Measurements from ENCODE around the gene GAD2.

GAD2 gene

DNA sequence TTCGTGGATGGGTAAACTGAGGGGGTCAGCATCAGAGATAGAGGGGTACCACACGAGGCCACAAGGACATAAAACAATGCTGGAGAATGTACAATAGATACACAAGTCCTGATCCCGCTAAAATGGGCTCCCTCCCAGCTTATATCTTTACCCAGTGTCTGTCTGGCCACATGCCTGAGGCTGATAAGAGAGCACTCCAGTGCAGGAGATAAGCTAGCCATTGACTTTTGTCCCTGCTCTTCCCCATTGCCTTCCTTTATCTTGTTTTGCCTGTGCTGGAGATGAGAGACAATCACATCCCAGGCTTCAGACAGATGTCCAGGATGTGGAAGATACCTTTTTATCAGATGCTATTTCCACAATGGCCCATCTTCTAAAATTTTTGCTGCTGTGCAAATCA, 6.0 kb downstream of the GAD2 start:
- DNase-seq (ENCODE audit: low read depth) = no peak

DNA sequence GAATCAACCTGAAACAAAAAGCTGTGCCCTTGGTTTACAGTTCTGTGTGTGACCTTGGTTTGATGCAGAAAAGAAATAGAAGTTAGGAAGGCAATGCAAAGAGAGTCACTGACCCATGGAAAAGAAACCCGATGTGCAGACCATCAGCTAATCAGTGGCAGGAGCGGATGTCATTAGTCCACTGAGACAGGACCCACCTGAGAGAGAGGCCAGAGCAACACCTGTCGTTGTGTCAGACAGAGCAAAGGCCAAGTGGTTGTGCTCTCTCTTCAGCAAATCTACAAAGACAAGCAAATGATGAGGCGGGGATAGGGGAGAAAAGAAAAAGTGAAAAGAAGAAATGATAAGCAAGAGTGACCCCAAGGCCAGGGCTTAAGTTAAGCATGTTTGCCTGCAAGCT, 8.7 kb downstream of the GAD2 start:
- no peak for DNase-seq (ENCODE audit: low read depth)

DNA sequence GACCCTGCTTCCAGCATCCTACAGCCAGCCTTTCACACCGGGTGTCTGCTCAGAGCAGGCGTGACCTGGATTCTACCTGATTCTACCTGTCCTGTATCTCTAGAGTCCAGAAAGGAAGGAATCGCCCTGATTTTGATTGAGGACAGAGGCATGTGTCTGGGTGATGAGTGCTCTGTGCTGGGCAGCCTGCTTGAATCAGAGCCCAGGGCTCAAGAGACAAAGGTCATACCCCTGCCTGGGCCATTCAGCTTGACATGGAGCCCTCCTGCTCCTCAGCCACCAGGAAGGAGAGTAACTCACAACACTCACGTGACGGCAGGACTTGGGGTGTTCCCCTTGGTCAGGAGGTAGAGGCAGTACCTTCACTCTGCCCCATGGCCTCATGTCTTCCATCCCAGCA, 11.2 kb downstream of the GAD2 start:
- no peak for DNase-seq (ENCODE audit: low read depth)

DNA sequence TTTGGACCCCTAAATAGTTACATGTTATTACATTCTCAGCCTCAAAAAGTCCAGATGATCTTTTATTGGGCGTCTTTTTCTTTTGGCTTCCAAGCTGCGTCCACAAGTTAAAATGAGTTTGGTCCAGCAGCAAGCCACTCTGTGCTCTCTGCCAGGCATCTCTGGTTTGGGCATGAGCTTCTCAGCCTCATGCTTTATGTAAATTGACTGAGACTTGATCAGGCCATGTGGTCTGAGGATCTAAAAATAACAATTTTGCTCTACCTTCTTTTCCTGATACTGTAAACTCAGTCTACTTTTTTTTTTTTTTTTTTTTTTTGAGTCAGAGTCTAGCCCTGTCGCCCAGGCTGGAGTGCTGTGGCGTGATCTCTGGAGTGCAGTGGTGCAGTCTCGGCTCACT, 15.6 kb downstream of the GAD2 start:
- DNase-seq (ENCODE audit: low read depth) = no peak

DNA sequence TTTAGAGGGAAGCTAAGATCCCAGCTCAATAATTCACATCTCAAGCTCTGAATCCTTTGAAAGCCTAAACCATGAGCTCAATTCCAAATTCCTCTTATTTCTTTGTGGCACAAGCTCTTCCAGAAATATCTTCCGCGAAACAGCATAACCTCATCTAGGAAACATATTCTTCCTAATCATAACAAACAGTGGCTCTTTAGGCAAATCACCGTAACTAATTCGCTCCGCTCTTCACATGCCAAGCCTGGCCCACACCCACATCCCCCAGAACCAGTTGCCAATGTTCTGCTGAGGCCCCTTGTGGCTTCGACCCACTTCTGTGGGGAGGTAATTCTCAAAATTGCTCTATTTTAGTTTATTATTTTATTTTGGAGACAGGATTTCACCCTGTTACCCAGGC, 19.2 kb downstream of the GAD2 start:
- no peak for DNase-seq (ENCODE audit: low read depth)

DNA sequence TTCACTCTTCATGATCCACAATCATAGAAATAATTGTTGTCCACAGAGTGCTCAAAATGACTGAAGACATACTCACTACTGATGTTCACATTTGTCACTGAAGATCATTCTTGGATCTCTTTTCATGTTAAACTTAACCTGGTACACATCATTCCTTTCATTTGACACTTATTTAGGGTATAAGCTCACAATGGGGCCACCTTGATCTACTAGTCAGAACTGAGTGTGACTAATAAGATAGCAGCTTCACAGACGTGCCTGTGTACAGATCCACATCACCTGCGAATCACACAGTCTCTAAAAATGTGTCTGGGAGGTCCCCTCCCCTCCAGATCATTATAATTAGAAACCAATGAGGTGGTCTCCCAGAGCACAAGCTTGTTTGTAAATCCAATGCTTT, 21.8 kb downstream of the GAD2 start:
- no peak for DNase-seq (ENCODE audit: low read depth)

DNA sequence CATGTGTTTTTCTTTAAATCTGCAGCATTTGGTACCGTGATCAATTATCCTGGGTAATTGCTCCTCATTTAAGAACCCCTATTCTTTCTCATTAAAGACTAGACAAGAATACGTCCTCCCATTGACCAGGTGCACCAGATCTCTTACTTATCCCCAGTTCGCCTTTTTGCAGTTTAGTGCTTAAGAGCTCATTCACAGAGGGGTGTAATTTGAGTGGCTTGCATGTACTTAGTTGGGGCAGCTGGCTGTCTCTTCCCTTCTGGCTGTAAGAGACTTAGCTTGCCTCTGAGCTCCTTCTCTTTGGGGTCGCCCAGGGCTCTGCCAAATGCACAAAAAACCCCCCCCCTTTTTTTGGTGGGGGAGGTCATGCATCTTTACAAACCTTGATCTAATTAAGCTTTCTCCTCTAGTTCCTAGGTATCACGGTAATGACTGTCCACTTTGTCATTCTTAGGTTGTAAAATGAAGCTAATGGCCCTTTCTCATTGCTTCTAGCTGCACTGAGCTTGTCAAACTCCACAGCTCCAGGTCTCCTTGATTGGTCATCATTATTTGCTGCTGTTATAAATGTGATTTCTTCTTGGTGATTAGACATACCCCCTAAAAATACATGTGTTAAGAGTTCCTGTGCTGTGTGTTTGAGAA, 26.3 kb downstream of the GAD2 start:
- no peak for DNase-seq (ENCODE audit: low read depth)

DNA sequence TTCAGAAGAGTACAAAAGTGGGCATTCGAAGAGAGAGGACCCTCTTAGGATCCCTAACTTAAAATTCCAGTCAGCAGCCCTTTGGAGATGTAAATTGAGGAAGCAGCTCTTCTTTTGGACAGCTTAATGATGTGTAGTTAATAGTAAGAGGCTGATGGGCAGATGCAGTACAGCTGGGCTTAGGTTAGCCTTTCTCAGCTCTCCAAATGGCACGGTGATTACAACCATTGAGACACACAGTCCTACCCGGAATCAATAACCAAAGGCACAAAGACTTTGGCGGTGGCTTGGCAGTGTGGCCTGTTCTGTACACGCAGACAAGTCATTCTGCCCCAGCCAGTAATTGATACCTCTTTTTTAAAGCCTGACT, 26.8 kb downstream of the GAD2 start:
- DNase-seq (ENCODE audit: low read depth) = no peak

DNA sequence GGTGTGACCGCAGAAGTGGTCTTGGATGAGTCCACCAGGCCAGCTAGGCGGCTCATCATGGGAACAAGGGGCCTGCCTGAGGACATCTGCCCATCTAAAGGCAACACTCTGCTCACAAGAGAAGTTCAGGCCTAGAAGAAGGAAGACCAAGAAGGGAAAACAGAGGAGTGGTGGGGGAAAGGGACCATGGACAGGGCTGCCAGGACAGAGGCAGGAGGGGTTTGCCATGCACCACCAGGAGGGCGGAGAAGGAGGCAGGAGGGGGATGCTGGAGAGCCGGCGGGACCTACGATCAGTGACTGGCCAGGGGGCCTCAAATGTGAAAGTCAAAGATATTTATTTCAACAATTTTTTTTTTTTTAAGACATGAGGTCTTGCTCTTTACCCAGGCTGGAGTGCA, 33.1 kb downstream of the GAD2 start:
- DNase-seq (ENCODE audit: low read depth) = no peak

DNA sequence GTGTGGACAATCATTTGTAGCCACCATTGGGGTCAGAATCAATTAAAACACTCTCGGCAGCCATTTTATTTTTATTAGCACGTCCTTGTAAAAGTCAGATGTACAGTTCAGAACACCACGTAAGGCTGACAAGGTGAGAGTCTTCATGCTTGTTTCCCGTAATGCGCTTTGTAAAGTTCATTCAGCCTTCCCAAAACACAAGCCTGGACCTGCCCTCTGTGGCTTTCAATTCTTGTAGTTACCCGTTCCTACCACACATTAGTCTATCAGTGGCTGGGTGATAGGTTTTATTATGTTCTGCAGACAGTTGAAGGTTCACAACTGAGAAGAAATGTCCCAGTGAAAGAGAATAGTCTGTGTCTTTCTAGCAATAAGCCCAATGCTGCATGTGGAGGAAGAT, 35.4 kb downstream of the GAD2 start:
- no peak for DNase-seq (ENCODE audit: low read depth)

DNA sequence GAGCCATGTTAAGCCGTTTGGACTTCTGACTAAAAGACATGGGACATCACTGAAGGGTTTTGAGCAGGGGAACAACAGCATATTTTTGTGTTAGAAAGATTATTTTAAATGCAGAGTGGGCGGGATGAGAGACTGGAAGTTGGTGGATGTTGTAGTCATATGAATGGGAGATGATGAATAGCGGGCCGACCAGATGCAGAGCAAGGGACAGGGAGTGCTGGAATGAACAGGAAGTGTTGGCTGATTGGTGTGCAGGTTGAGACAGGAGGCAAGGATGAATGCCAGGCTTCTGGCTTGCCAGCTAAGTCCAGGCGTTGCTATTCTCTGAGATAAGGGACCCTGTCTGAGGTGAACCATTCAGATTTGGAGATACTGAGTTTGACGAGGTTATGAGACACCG, 38.0 kb downstream of the GAD2 start:
- DNase-seq (ENCODE audit: low read depth) = no peak

DNA sequence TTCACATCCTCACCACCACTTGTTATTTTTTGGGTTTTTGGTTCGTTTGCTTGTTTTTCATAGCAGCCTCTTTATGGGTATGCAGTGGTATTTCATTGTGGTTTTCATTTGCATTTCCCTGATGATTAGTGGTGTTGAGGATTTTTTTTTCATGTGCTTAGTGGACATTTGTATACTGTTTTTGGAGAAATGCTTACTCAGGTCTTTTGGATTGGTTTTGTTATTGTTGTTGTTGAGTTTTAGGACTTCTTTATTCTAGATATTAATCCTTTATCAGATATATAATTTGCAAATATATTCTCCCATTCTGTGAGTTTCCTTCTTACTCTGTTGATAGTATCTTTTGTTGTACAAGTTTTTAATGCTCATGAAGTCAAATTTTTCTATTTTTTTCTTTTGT, 42.8 kb downstream of the GAD2 start:
- DNase-seq (ENCODE audit: low read depth) = no peak

DNA sequence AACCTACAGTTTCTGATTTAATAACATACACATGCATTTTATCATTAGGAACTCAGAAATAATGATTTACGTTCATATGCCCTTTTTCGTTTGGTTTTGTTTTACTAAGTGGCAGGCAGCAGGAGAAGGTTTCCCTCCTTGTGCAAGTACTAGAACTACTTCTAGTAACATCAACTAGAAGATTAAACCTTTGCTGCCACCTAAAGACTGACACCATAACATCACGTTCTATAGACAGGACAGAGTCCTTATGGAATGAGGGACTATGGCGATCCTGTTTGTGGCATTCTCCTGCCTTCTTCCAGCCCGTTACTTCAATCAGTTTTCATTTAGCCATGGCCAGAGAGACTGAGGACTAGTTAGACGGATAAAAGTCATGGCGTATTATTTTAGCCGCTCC, 53.2 kb downstream of the GAD2 start:
- peak; percentile 15 for DNase-seq (ENCODE audit: low read depth)

DNA sequence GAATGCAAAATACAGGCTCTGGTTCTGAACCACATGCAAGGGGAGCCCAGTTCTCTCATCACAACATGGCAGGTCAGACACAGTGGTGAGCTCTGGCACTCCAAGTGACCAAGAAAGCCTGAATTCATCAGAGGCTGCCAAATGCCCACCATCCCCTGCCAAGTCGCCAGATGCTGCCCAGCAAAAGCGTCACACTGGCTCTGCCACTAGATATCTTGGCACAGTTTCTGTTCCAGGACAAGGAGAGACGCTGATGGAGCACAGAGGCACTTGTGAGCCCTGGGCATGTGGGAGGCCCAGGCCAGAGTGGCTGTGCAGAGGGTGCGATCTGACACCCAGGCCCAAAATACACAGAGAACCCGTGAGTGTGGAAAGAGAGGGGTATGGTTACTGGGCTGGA, 57.8 kb downstream of the GAD2 start:
- no peak for DNase-seq (ENCODE audit: low read depth)

DNA sequence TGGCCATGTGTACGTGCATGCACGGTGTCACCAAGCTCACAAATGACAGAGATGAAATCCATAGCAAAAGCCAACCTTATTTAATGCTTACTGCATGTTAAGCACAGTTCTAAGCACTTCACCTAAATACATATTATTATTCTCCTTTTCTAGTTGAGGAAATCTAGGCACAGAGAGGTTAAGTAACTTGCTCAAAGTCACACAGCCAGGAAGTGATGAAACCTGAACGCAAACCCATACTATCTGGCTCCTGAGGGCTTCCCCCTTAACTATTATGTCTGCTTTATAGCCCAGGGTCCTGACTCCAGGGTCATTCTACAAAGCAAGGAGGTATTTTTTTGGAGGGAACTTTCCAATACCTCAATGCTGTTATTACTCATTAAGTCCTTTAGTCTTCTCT, 61.7 kb downstream of the GAD2 start:
- no peak for DNase-seq (ENCODE audit: low read depth)

DNA sequence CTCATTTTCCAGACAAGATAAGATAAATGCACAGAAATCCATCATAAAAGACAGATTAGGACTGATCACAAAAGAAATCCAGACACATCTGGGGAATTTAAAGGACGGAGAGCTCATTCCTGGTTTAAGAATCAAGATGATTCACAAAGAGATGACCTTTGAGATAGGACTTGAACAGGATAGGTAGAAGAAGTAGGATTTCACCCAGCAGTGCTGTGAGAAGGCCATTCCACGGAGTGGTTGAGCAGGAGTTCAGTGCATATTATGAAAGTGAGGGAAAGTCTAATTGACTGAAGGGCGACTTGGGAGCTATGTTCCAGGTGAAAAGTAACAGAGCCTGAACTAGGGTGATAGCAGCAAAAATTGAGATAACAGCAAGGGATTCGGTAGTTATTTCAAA, 73.7 kb downstream of the GAD2 start:
- DNase-seq (ENCODE audit: low read depth) = no peak

DNA sequence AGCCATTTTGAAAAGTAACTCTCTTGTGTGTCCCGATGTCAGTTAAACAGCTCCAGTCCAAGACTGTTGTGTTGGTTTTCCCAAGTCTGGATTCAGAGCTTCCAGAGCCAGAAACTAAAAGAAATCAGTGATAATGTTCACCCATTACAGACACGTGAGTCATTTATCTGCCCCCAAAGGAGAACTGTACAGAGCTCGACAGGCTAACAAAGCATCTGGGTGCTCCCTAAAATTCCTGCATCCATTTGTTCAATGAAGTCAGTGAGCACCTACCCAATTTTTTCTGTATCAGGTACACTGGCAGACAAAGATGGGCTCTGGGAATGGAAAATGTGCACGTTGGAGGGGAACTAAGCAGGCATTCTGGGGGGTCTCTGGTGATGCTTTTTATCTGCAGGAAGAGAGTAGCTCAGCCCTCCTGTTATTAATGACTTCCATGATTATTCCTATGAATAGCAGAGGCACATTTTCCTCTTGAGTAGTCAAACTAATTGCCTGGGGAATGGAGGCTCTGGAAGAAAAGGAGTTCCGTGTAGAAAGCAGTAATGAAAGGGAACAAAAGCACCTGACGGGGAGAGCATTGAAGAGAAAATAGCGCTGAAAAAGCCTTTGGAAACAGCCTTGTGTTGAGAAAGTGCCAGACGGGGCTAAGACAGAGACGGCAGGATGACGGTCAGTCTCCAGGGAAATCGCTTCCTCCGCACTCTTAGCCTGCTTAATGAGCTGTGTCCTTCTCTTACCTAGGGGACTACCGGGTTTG, 75.3 kb downstream of the GAD2 start:
- no peak for DNase-seq (ENCODE audit: low read depth)

DNA sequence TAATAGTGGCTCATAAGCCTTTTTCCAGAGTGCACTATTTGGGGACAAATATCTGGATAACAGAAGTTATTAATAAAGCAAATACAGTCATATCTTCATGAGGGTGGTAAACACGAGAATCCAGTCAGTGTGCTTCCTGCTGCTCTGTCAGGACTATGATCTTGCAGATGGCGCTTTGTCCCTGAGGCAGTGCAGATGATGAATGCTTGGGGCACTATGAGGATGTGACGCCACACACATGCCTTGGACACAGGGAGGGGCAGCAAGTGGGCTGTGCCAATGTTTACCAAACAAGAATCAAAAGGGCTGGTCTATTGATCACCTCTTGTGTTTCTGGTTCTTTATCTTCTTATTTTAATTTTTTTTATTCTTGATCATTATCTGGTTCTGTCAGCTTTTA, 79.8 kb downstream of the GAD2 start:
- no peak for DNase-seq (ENCODE audit: low read depth)

DNA sequence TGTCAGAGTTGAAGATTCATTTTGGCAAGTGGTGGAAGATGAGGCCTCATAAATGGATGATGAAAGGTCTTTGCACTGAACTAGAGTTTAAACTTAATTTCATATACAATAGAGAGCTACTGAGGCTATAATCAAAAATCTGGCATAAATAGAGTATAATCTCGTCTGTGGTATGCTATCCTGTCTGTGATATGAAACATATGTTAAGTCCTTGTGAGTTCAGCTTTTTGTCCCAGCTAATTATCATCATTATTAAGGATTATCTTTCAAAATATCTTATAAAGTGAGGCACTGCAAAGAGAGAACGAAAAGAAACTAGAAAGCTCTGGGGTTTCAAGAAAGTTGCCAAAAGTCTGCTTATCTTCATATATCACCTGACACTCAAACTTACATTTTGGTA, 83.4 kb downstream of the GAD2 start:
- no peak for DNase-seq (ENCODE audit: low read depth)

DNA sequence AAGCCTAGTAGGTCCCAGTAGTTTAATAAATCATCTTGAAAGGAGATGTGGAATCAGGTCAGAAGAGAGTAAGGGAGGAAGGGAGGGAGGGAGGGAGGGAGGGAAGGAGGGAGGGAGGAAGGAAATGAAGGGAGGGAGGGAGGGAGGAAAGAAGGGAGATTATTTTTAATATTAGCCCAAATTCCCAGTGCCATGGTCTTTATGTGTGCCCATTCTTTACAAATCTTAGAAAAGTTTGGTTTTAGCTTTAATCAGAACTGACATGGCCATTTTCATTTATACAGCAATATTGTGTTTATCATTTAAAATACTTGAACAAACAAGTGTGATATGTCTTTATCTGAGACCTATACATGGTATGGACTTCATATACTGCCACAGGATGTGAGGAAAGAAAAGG, 86.8 kb downstream of the GAD2 start:
- no peak for DNase-seq (ENCODE audit: low read depth)

DNA sequence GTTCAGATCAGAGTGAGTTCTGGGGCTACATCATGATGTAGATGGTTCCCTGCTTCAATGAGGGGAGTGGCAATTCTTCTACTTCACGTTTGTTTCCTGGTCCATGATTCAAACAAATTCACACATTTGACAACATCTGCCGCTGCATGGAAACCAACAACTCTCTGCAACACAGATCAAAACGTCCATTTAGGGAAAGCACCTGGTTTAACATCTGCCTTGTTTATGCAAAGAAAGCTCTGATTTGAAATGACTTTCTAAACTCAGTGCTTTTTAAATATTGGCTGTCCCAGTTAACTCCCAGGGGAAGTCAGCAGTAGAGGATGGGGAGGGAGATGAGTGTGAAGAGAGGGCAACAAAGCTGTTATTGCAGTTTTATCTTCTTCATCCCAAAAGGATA, 93.8 kb downstream of the GAD2 start:
- DNase-seq (ENCODE audit: low read depth) = no peak

DNA sequence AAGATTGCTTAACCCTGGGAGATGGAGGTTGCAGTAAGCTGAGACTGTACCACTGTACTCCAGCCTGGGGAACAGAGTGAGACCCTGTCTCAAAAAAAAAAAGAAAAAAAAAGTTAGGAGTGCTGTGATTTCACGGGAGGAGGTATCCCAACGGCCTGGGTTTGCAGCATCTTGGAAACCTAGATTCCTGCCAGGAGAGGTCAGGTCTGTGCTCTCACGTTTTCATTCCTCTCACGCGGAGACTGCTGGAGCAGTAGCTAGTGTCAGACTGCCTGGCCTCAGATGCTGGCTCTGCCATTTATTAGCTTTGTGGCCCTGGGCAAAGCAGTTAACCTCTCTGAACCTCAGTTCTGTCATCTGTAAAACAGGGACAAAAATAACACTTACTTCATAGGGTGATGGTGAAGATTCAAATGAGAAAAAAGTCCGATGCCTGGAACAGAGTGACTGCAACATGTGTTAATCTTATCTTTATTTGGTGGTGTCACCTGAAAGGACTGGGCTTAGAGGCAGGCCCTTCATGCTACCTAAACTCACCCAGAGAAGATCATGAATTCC, 94.9 kb downstream of the GAD2 start:
- no peak for DNase-seq (ENCODE audit: low read depth)

DNA sequence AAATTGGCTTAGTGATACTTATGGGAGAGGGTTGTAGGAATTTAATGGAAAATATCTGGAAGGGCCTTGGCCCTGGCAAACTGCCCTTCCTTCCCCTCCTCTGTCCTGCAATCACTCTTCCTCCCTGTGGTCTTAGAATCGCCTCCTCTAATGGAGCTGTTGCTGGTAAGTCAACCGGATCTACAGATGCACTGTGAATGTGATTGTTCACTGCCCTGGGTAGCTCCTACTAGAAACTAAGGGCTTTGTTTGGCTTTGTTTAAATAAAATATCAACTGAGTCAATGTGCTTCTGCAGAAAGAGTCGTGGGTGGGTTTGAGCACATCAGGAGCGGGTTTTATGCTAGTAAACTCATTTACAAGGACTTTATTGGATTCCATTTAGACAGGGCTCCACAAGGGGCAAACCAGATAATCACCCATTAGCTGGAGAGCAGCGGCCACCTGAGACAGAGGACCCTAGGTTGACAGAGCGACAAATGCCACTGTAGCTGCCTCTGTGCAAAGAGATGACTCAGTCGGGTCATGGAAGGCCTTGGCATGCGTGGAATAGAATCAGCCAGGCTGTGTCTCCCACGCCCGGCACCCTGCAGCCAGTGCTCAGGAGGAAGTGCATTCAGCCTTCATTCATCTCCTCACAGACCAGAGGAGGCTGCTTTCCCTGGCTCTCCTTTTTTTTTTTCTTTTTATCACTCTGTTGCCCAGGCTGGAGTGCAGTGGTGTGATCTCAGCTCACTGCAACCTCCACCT, 97.9 kb downstream of the GAD2 start:
- DNase-seq (ENCODE audit: low read depth) = no peak

Data from HS-5 (cell line).